Kidney (tissue), 14 donors: ENCODE measurements around the gene COQ4. TPM values are rescaled to one million over a fixed set of nuclear protein-coding genes. Genes with fewer than 3 reads are reported as not detected.

ENCODE experiments used
- DNase-seq, 5 donors: peaks; one replicate each; pipeline ENCODE4 v3.0.0-alpha.2; 2013 to 2020
- FAIRE-seq: peaks from 2 replicates; lab custom pipeline; 2012; peaks lifted over from hg19 to GRCh38; lab: Jason Lieb, UNC
- H3K27ac ChIP-seq, 2 donors: one replicate each; pipeline ENCODE4 v1.7.0; 2013; ENCODE audit warnings: low read depth in 2 of 2, low read length in 2 of 2, inconsistent platforms in 1 of 2
- H3K27me3 ChIP-seq: one replicate; pipeline ENCODE4 v1.7.1; 2013; ENCODE audit warnings: low read length, inconsistent platforms; ENCODE audit not compliant: control insufficient read depth, insufficient read depth
- H3K36me3 ChIP-seq, 3 donors: one replicate each; pipeline versions ENCODE4 v1.7.0 to v1.7.1; 2013; ENCODE audit warnings: low read length in 3 of 3, control low read depth in 1 of 3, inconsistent platforms in 1 of 3; ENCODE audit not compliant: insufficient read depth in 3 of 3, control insufficient read depth in 2 of 3
- H3K4me1 ChIP-seq, 3 donors: one replicate each; pipeline versions ENCODE4 v1.7.0 to v1.7.1; 2013; ENCODE audit warnings: low read length in 3 of 3, inconsistent platforms in 1 of 3, low read depth in 1 of 3; ENCODE audit not compliant: control insufficient read depth in 2 of 3, insufficient read depth in 2 of 3
- H3K4me3 ChIP-seq, 3 donors: one replicate each; pipeline versions ENCODE4 v1.7.0 to v1.8.1; 2013; ENCODE audit warnings: low read length in 3 of 3, control low read depth in 1 of 3, inconsistent platforms in 1 of 3
- H3K9ac ChIP-seq, 3 donors: one replicate each; pipeline versions ENCODE4 v1.7.0 to v1.7.1; 2013; ENCODE audit warnings: low read length in 3 of 3, control low read depth in 1 of 3, inconsistent platforms in 1 of 3
- H3K9me3 ChIP-seq, 3 donors: one replicate each; pipeline versions ENCODE4 v1.7.0 to v1.7.1; 2013; ENCODE audit warnings: low read length in 3 of 3, control low read depth in 1 of 3, inconsistent platforms in 1 of 3; ENCODE audit not compliant: control insufficient read depth in 2 of 3, insufficient read depth in 1 of 3
- CTCF ChIP-seq: IDR thresholded peaks from 3 replicates; pipeline ENCODE4 v1.5.1; 2012; ENCODE audit warnings: mild to moderate bottlenecking, moderate library complexity, borderline replicate concordance; ENCODE audit not compliant: insufficient read depth; ENCODE audit errors: extremely low read depth
- intact Hi-C: fragments of 100-400 bp; cut with DNase I; formaldehyde crosslinking; loops from one replicate; pipeline ENCODE4 v1.11.1; 2022
- polyA plus RNA-seq: library from polyadenylated mRNA; stranded (reverse); fragments of 350-450 nt; fragmentation: Illumina TruSeq; extraction: RNeasy Lipid Tissue Mini Kit (QIAGEN cat#74804); gene quantifications from one replicate; pipeline ENCODE4 v1.2.3, GENCODE V29; 2014; ENCODE audit warnings: low read depth, low replicate concordance; ENCODE audit not compliant: insufficient read depth
- total RNA-seq: library from RNA; stranded (reverse); fragmentation: NEBNext Ultra II Directional; extraction: Animal tissue kit (Norgen Biotek cat#: 25700); gene quantifications from one replicate; pipeline ENCODE4 v1.2.1, GENCODE V29; 2021
- donor health status: control.
- donor health status: control.
- donor health status: control.
- donor health status: control.
- donor health status: control.
- donor health status: DM: yes; HTN: yes; CAD: no.
- donor health status: Normal renal cell carcinoma (clear cell type).

COQ4 gene
- total and polyA plus RNA-seq, 2 donors from 2014 or later, result 59.7 to 111 TPM

GRCh38 chr9:128304971-128305288 is 17.7 kb upstream of the COQ4 start:
- H3K36me3 ChIP-seq, result peaks cover 0 to 11% (median 8%) of the 10 kb centered on the region in 3 donors
- DNase-seq, result no peak
- no peaks in the 10 kb centered on the region for H3K9me3 ChIP-seq
- no peak for FAIRE-seq
- H3K9ac ChIP-seq, result no peak overlapping the region
- H3K4me1 ChIP-seq, result no peaks in the 10 kb centered on the region
- TF ChIP-seq CTCF, result no peak
- no peak overlapping the region for H3K4me3 ChIP-seq
- H3K27me3 ChIP-seq, result no peaks in the 10 kb centered on the region
- intact Hi-C loops, result no loop called here
- no peak overlapping the region for H3K27ac ChIP-seq

- no peak for DNase-seq
- H3K4me1 ChIP-seq, result no peaks in the 10 kb centered on the region
- H3K27ac ChIP-seq, result no peak overlapping the region
- TF ChIP-seq CTCF, result no peak
- H3K9me3 ChIP-seq, result no peaks in the 10 kb centered on the region
- FAIRE-seq, result no peak
- peaks cover 0 to 20% (median 17%) of the 10 kb centered on the region in 3 donors for H3K36me3 ChIP-seq
- H3K4me3 ChIP-seq, result no peak overlapping the region
- no peaks in the 10 kb centered on the region for H3K27me3 ChIP-seq
- intact Hi-C loops, result no loop called here
- no peak overlapping the region for H3K9ac ChIP-seq
Measured at GRCh38 chr9:128309551-128309950, 13.1 kb upstream of the COQ4 start.

GRCh38 chr9:128310461-128310860 is 12.2 kb upstream of the COQ4 start:
- Histone ChIP-seq H3K4me1 (no peaks in the 10 kb centered on the region), H3K27me3 (no peaks in the 10 kb centered on the region), H3K9ac (no peak overlapping the region), H3K9me3 (no peaks in the 10 kb centered on the region), H3K36me3 (peaks cover 5 to 26% (median 21%) of the 10 kb centered on the region in 3 donors), H3K4me3 (no peak overlapping the region), H3K27ac (no peak overlapping the region)
- FAIRE-seq (no peak), DNase-seq (no peak)
- intact Hi-C loops, result no loop called here
- TF ChIP-seq CTCF, result no peak

GRCh38 chr9:128314697-128315096 is 7.9 kb upstream of the COQ4 start:
- TF ChIP-seq CTCF, result no peak

More at GRCh38 chr9:128314697-128315096, 7.9 kb upstream of the COQ4 start:
- DNase-seq (no peak), FAIRE-seq (no peak)
- no peaks in the 10 kb centered on the region for H3K27me3 ChIP-seq
- H3K36me3 ChIP-seq, result peaks cover 5 to 29% (median 19%) of the 10 kb centered on the region in 3 donors
- no peak overlapping the region for H3K9ac ChIP-seq
- no peaks in the 10 kb centered on the region for H3K4me1 ChIP-seq
- H3K4me3 ChIP-seq, result no peak overlapping the region
- no peak overlapping the region for H3K27ac ChIP-seq
- intact Hi-C loops, result no loop called here
- no peaks in the 10 kb centered on the region for H3K9me3 ChIP-seq
